HUES6 (cell line): Measurements from ENCODE around the gene SPN.
A peak's percentile ranks its signal among the peaks of the same experiment; 100 is the strongest.
"Not testable (repeated sequence)": the region's sequence is repeated elsewhere in the genome, so short reads cannot be mapped to it uniquely, and the experiment has no call there.

ENCODE experiments used
- H3K27ac ChIP-seq: 2 replicates; pipeline ENCODE4 v1.7.0; 2013; ENCODE audit warnings: low read depth, mild to moderate bottlenecking, low read length, inconsistent platforms
- H3K27me3 ChIP-seq: 2 replicates; pipeline ENCODE4 v1.6.1; 2013; ENCODE audit warnings: low read length; ENCODE audit not compliant: control insufficient read depth, insufficient read depth
- H3K36me3 ChIP-seq: 2 replicates; pipeline ENCODE4 v1.6.1; 2013; ENCODE audit warnings: low read length; ENCODE audit not compliant: control insufficient read depth, insufficient read depth
- H3K4me1 ChIP-seq: 2 replicates; pipeline ENCODE4 v1.6.1; 2013; ENCODE audit warnings: low read length; ENCODE audit not compliant: control insufficient read depth, insufficient read depth
- H3K4me3 ChIP-seq: 2 replicates; pipeline ENCODE4 v1.5.1; 2013; ENCODE audit warnings: low read depth, low read length
- H3K9ac ChIP-seq: one replicate; pipeline ENCODE4 v1.6.1; 2013; ENCODE audit warnings: mild to moderate bottlenecking, low read length
- H3K9me3 ChIP-seq: 2 replicates; pipeline ENCODE4 v1.6.1; 2013; ENCODE audit warnings: low read depth, low read length; ENCODE audit not compliant: control insufficient read depth, insufficient read depth

The SPN gene

GRCh38 chr16:29707160-29707559 is 44.1 kb downstream of the SPN start:
- Histone ChIP-seq H3K4me1 (peaks cover 15% of the 10 kb centered on the region), H3K36me3 (peaks cover 12% of the 10 kb centered on the region)
- H3K27me3 ChIP-seq, H3K9ac ChIP-seq, H3K27ac ChIP-seq, H3K4me3 ChIP-seq, H3K9me3 ChIP-seq: not testable (repeated sequence)

DNA sequence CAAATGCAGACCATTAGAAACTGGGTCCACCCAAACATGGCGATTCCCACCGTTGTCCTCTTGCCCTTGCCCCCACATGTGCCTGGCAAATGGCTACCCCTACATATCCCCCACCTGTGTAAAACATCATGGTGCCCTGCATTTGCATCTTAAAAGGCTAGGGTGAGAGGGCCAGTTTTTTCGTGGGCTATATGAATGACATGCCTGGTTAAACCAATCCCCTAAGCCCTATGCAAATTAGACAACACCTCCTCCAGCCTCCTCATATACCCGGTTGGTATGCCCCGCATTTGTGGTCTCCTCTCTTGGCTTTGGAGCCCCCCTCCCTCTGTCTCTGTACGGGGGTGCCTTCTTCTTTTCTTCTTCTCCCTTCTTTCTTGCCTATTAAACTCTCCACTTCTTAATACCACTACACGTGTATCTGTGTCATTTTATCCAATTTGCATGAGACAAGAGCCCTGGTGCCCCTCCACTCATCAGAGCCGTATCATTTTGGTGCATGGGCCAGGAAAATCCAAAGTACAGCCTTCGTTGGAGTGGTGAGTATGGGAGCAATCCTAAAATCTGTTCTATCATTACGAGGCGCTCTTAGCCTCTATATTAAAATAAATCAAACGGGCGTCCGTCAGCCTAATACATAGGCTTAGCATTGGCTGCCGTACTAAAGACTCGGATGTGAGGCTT is 46.0 kb downstream of the SPN start:
- Histone ChIP-seq H3K9ac (peak overlapping the region; percentile 96), H3K4me1 (peaks cover 13% of the 10 kb centered on the region), H3K27ac (peak overlapping the region; percentile 80), H3K27me3 (no peaks in the 10 kb centered on the region), H3K36me3 (peaks cover 20% of the 10 kb centered on the region), H3K4me3 (peak overlapping the region; percentile 65), H3K9me3 (0 out of 2 replicates have a peak, but pooled peaks cover 3% of the 10 kb centered on the region)

DNA sequence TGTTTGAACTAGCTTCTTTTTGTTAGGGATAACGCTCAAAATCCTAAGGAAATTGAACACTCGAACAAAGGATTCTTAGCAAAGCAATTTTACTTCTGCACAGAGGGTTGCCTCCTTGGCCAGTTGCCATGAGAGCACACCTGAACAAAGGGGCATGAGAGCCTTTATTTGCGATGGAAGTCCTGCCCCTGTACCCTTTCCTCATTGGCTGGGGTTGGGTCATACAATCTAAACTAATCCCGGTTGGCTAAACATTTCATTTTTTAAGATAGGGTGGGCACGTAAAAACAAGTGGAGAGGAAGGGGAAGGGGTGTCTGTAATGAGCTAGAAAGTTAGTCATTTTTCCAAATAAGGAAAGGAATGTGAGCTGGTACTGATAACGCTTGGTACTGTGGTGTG is 46.6 kb downstream of the SPN start:
- Histone ChIP-seq H3K9ac (peak overlapping the region; percentile 96), H3K4me3 (peak overlapping the region; percentile 65), H3K27ac (peak overlapping the region; percentile 80), H3K36me3 (peaks cover 24% of the 10 kb centered on the region), H3K4me1 (peaks cover 13% of the 10 kb centered on the region)
- H3K9me3 ChIP-seq, H3K27me3 ChIP-seq: not testable (repeated sequence)

- Histone ChIP-seq H3K9ac (peak overlapping the region; percentile 96), H3K27me3 (no peaks in the 10 kb centered on the region), H3K9me3 (0 out of 2 replicates have a peak, but pooled peaks cover 3% of the 10 kb centered on the region), H3K36me3 (peaks cover 32% of the 10 kb centered on the region), H3K4me1 (peaks cover 13% of the 10 kb centered on the region), H3K27ac (peak overlapping the region; percentile 80), H3K4me3 (peak overlapping the region; percentile 65)
These were observed 47.5 kb downstream of the SPN start for GRCh38 chr16:29710227-29711219.

DNA sequence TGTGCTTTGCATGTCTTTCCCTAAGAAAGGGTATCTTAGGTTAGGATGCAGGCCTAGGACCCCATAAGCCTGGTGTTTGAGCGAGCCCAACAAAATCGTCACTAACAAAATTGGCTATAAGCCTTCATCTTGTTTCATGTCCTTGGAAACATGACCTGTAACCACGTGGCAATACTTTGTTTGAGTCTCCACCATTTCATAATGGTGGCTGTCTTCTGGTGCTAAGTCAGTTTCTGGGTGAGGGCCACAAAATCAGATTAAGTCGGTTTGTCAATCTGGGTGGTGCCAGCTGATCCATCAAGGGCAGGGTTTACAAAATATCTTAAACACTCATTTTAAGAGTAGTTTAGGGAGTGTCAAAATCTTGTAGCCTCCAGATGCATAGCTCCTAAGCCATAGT is 49.8 kb downstream of the SPN start:
- Histone ChIP-seq H3K9me3 (0 out of 2 replicates have a peak, but pooled peaks cover 3% of the 10 kb centered on the region), H3K4me1 (peaks cover 13% of the 10 kb centered on the region), H3K9ac (no peak overlapping the region), H3K4me3 (no peak overlapping the region), H3K27me3 (no peaks in the 10 kb centered on the region), H3K27ac (no peak overlapping the region), H3K36me3 (peaks cover 49% of the 10 kb centered on the region)

- Histone ChIP-seq H3K4me3 (no peak overlapping the region), H3K27ac (no peak overlapping the region), H3K27me3 (no peaks in the 10 kb centered on the region), H3K9ac (no peak overlapping the region), H3K4me1 (peaks cover 23% of the 10 kb centered on the region), H3K9me3 (no peaks in the 10 kb centered on the region), H3K36me3 (peaks cover 49% of the 10 kb centered on the region)
These were observed 51.3 kb downstream of the SPN start for GRCh38 chr16:29714396-29714795.

DNA sequence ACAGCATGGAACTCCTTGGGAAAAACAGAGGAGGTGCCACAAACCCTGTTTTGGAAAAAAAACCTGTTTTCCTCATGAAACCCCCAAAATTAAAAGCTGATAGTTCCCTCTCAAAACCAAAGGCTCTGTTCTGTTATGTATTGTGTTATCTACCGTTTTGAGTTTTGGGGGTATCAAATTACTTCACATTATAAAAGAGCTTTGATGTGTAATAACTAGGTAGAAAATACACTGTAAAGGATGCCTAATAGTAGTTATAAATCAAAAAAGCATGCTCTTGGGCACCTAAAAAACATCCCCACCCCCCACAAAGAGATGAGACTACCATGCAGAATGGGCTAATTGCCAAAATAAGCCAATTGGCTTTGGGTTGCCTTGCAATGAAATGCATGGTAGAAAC is 51.9 kb downstream of the SPN start:
- no peaks in the 10 kb centered on the region for H3K27me3 ChIP-seq
- H3K9ac ChIP-seq, result no peak overlapping the region
- no peak overlapping the region for H3K27ac ChIP-seq
- no peak overlapping the region for H3K4me3 ChIP-seq
- peaks cover 49% of the 10 kb centered on the region for H3K36me3 ChIP-seq
- H3K9me3 ChIP-seq, result no peaks in the 10 kb centered on the region
- peaks cover 23% of the 10 kb centered on the region for H3K4me1 ChIP-seq

- peaks cover 38% of the 10 kb centered on the region for H3K36me3 ChIP-seq
- no peak overlapping the region for H3K9ac ChIP-seq
- no peaks in the 10 kb centered on the region for H3K27me3 ChIP-seq
- no peaks in the 10 kb centered on the region for H3K9me3 ChIP-seq
- H3K4me3 ChIP-seq, result no peak overlapping the region
- peaks cover 14% of the 10 kb centered on the region; the same call in 1 of the 2 replicates for H3K4me1 ChIP-seq
- H3K27ac ChIP-seq, result no peak overlapping the region
These were observed 54.1 kb downstream of the SPN start for GRCh38 chr16:29717113-29717512.

DNA sequence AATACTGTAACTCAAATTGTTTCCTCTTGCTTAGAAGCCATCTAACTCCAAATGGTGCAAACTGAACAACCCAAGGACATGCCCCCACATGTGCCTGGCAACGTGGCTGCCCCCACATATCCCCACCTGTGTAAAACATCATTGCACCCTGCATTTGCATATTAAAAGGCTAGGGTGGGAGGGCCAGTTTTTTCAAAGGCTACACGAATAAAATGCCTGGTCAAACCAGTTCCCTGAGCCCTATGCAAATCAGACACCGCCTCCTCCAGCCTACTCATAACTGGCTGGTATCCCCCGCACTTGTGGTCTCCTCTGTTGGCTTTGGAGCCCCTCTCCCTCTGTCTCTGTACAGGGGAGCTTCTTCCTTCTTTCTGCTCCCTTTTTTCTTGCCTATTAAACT is 56.0 kb downstream of the SPN start:
- Histone ChIP-seq H3K4me3 (no peak overlapping the region), H3K9ac (no peak overlapping the region), H3K9me3 (no peaks in the 10 kb centered on the region), H3K36me3 (peaks cover 38% of the 10 kb centered on the region), H3K27ac (peak overlapping the region; percentile 58), H3K27me3 (no peaks in the 10 kb centered on the region), H3K4me1 (peaks cover 10% of the 10 kb centered on the region; the same call in 1 of the 2 replicates)
